ENCODE data around the gene CFD.

The CFD gene

DNA sequence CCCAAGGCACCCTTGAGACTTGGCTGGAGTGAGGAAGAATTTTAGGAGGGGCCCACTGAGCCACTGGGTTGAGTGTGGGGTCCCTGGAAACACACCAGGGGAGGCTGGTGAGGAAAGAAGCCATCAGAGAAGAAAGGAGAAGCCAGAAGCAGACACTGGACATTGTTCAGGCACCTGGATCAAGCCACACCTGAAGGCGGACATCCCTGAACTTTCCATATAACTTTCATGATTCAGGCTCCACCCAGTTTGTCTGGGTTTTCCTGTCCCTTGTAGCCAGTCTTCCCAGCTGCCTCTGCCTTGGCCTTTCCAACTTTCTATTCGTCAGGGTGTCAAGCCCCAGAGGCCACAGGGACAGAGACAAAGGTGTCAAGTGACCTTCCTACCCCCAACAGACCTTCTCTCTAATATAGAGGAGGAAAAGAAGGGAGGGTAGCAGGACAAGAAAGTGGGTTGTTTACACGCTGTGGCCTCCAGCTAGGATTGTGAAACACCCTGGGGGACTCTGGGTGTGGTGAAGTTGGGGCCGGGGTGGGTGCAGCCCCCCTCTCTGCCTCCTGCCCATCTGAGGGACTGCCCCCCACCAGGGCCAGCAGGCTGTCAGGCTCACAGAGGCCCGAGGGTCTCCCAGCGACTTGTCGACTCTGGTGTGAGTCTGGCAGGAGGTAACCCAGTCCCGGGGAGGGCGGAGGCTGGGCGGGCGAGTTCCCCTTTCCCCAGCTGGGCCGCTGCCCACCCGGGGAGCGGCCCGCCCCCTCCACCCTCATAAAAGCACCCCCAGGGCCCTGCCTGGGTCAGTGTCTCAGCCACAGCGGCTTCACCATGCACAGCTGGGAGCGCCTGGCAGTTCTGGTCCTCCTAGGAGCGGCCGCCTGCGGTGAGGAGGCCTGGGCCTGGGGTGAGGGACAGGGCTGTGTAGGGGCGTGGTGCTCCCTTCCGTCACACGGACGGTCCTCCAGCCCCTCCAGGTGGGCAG, at the start of gene CFD:
Gene CFD, plus strand, starts transcription at position 797 of the 976 bp plus-strand sequence. Its CDS starts 26 bp downstream, at position 823.
- TF ChIP-seq POLR2A (IDR thresholded peaks at IDR 0.05; ENCODE audit: low read depth, low read length) = no peak
- no peak for FAIRE-seq
- no peak for DNase-seq (ENCODE audit: insufficient read length, low spot score)

DNA sequence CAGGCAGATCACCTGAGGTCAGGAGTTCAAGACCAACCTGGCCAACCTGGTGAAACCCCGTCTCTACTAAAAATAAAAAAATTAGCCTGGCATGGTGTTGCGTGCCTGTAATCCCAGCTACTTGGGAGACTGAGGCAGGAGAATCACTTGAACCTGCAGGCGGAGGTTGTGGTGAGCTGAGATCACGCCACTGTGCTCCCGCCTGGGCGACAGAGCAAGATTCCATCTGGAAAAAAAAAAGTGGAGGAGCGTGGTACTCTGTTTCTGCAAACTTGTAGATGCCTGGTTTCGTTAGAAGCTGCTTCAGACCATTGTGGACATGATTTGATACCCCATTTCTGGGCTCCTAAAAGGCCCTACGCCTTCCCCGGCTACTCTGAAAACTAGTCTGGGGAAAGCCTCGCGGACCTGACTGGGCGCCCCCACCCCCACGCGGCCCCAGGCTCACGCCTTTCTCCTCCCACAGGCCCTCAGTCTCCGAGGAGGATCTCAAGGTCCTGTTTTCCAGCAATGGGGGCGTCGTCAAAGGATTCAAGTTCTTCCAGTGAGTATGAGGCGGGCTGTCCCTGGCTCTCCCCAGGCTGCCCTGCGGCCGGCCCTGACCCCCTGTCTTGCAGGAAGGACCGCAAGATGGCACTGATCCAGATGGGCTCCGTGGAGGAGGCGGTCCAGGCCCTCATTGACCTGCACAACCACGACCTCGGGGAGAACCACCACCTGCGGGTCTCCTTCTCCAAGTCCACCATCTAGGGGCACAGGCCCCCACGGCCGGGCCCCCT, 49.2 kb upstream of the CFD start:
- no peak for TF ChIP-seq POLR2A (IDR thresholded peaks at IDR 0.05; ENCODE audit: low read depth, low read length)
- FAIRE-seq (no peak), DNase-seq (ENCODE audit: insufficient read length, low spot score) (peak; percentile 18)

DNA sequence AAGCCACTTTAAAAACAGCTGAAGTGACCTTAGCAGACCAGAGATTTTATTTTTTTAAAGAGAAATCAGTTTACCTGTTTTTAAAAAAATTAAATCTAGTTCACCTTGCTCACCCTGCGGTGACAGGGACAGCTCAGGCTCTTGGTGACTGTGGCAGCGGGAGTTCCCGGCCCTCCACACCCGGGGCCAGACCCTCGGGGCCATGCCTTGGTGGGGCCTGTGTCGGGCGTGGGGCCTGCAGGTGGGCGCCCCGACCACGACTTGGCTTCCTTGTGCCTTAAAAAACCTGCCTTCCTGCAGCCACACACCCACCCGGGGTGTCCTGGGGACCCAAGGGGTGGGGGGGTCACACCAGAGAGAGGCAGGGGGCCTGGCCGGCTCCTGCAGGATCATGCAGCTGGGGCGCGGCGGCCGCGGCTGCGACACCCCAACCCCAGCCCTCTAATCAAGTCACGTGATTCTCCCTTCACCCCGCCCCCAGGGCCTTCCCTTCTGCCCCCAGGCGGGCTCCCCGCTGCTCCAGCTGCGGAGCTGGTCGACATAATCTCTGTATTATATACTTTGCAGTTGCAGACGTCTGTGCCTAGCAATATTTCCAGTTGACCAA, 48.5 kb upstream of the CFD start:
- TF ChIP-seq POLR2A (IDR thresholded peaks at IDR 0.05; ENCODE audit: low read depth, low read length) = no peak
- DNase-seq (ENCODE audit: insufficient read length, low spot score) (no peak), FAIRE-seq (no peak)

DNA sequence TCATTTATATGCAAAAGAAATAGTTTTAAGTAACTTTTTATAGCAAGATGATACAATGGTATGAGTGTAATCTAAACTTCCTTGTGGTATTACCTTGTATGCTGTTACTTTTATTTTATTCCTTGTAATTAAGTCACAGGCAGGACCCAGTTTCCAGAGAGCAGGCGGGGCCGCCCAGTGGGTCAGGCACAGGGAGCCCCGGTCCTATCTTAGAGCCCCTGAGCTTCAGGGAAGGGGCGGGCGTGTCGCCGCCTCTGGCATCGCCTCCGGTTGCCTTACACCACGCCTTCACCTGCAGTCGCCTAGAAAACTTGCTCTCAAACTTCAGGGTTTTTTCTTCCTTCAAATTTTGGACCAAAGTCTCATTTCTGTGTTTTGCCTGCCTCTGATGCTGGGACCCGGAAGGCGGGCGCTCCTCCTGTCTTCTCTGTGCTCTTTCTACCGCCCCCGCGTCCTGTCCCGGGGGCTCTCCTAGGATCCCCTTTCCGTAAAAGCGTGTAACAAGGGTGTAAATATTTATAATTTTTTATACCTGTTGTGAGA, 47.9 kb upstream of the CFD start:
- FAIRE-seq = no peak
- DNase-seq (ENCODE audit: insufficient read length, low spot score) = no peak
- no peak for TF ChIP-seq POLR2A (IDR thresholded peaks at IDR 0.05; ENCODE audit: low read depth, low read length)

DNA sequence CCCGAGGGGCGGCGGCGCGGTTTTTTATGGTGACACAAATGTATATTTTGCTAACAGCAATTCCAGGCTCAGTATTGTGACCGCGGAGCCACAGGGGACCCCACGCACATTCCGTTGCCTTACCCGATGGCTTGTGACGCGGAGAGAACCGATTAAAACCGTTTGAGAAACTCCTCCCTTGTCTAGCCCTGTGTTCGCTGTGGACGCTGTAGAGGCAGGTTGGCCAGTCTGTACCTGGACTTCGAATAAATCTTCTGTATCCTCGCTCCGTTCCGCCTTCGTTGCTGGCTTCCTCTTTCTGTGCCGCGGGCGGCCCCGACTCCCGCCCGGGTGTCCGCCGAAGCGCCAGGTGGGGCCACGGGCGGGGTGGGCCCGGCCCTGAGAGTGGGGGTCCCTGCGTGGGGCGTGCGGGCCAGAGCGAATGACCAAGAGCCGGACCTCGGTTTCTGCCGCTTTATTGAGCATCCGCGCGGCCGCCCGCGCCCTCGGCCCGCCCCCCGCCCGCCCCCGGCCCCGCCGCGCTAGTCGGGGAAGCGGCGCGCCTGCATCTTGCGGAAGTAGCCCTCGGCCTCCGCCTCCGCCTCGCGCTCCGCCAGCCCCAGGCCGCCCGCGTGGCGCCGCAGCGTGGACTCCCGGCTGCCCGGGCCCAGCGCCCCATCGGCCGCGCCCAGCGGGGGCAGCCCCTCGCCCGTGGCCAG, 47.3 kb upstream of the CFD start:
- no peak for TF ChIP-seq POLR2A (IDR thresholded peaks at IDR 0.05; ENCODE audit: low read depth, low read length)
- DNase-seq (ENCODE audit: insufficient read length, low spot score) = no peak

DNA sequence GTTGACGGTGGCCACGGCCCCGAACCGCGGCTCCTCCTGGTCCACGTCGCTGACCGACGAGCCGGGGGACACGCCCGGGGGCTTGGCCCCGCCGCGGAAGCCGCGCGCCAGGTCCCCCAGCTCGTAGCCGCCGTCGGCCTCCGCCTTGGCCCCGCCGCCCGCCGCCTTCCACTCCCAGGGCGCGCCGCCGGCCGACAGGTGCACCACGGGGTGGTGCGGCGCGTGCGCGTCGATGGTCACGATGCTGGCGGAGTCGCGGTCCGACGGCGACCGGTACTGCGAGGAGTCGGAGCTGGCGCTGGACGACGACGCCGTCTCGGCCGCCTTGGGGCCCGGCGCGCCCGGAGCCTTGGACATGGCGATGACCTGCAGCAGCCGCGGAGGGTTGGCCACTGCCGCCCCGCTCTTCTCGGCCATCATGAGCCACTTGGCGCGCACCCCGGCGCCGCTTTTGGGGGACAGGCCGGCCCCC, 46.7 kb upstream of the CFD start:
- DNase-seq (ENCODE audit: insufficient read length, low spot score) (no peak), FAIRE-seq (no peak)
- no peak for TF ChIP-seq POLR2A (IDR thresholded peaks at IDR 0.05; ENCODE audit: low read depth, low read length)

More for the DNA sequence above, 47.3 kb upstream of the CFD start:
- no peak for FAIRE-seq

DNA sequence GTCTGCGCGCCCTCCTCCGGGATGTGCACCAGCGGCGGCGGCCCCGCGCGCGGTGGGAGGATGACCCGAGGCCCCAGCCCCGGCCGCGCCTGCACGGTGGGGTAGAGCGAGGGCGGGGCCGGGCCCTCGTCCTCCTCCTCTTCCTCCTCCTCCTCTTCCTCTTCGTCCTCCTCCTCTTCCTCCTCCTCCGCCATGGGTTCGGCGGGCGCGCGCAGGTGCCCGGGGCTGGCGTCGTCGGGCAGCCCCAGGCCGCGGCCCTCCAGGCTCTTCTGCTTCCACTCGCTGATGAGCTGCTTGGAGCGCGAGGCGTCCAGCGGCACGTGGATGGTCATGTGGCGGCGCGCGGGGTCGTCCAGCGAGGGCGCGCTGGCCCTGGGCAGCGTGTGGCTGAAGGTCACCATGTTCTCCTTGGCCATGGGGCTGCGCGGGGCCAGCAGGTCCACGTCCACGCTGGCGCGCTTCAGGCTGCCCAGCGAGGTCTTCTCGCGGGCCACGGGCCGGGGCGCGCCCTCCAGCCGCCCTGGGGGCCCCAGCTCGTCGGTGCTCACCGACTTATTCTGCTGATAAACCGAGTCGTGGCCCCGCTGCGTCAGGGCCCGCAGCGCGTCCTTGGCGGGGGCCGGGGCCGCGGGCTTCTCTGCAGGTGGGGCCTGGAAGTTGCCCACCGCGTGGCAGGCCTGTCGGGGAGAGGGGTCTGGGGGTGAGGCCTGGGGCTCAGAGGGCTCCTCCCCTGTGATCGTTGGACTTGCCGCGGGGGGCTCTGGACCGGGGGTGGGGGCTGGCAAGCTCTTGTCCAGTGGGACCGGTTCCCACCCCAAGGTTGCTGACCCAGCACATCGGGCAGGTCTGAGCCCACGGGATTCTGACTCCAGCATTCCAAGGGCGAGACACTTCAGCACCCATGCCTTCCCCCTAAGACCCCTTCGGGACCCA, 46.0 kb upstream of the CFD start:
- no peak for TF ChIP-seq POLR2A (IDR thresholded peaks at IDR 0.05; ENCODE audit: low read depth, low read length)
- FAIRE-seq (no peak), DNase-seq (ENCODE audit: insufficient read length, low spot score) (no peak)

DNA sequence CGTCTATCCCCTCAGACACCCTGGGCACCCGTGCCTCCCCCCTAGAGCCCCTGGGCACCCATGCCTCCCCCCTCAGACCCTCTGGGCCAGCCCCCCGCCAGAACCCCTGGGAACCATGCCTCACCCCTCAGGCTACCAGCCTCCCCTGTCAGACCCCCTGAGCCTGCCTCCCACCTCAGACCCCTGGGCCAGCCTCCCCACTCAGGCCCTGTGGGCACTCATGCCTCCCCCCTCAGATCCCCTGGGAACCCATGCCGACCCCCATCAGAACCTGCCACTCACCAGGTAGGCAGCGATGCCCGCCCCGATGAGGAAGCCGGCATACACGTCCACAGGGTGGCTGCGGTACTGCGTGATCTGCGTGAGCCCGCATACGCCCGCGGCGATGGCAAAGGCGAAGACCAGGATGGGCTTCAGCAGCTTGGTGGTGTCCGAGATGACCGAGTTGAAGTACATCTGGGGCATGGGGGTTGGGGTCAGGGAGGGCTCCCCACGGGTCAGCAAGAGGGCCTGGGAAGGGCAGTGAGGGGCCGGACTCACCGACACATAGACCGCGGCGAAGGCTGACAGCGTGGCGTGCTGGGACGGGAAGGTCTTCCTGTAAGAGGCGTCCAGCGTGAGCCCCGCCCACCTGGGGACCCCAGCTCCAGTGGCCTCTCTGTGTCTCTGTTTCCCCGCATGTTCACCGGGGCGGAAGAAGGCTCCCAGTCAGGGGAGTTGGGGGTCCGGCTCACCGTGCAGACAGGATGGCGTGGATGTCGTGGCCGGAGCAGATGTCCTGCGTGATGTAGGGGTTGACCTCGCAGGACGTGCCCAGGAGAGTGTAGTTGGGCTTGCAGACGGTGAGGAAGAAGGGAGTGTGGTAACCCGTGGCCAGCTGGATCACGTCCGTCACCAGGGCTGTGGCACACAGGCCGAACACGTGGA, 45.0 kb upstream of the CFD start:
- TF ChIP-seq POLR2A (IDR thresholded peaks at IDR 0.05; ENCODE audit: low read depth, low read length) = no peak
- peak; percentile 17 for DNase-seq (ENCODE audit: insufficient read length, low spot score)
- no peak for FAIRE-seq

DNA sequence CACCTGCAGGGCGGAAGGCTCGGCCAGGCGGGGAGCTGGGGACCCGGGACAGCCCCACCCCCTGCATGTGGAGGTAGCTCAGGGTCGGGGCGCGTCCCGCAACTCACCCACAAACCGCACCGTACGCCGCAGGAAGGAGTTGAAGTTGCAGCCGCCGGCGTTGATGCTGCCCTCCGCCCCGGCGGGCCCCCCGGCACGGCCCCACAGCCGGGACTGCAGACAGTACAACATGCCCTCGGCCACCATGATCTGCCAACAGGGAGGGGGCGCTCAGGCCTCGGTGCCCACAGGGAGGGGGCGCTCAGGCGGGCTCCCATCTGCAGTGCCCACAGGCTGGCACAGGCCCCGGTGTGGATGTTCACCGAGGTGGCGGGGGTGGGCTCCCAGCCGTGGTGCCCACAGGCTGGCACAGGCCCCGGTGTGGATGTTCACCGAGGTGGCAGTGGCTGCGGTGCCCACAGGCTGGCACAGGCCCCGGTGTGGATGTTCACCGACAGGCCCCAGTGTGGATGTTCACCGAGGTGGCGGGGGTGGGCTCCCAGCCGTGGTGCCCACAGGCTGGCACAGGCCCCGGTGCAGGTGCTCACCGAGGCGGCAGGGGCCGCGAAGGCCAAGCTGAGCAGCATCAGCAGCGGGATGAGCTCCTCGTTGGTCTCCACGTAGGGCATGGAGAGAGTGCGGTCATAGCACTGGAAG, 44.2 kb upstream of the CFD start:
- no peak for TF ChIP-seq POLR2A (IDR thresholded peaks at IDR 0.05; ENCODE audit: low read depth, low read length)
- no peak for FAIRE-seq
- DNase-seq (ENCODE audit: insufficient read length, low spot score) = no peak

DNA sequence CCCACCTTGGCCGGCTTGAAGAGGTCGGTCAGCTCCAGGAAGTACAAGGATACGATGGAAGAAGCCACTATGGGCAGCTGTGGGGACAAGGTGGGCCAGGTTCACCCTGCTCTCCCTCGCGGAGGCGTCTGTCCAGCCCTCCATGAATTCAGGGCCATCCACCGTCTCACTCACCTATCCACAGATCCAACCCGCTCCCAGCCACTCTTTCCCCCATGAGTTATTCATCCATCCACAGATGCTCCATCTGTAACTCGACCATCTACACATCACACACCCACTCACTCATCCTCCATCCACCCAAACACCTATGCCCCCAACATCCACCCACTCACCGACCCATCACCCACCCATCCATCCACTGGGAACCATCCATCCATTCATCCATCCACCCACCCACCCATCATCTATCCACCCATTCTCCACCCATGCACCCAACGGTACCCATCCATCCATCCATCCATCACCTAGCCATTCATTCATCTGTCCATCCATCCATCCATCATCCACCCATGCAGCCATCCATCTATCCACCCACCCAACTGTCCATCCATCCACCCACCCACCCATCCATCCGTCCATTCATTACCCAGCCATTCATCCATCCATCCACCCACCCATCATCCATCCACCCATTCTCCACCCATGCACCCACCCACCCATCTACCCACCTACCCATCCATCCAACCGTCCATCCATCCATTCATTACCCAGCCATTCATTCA, 43.5 kb upstream of the CFD start:
- FAIRE-seq = no peak
- DNase-seq (ENCODE audit: insufficient read length, low spot score) = peak; percentile 33

More for the DNA sequence above, 43.5 kb upstream of the CFD start:
- no peak for TF ChIP-seq POLR2A (IDR thresholded peaks at IDR 0.05; ENCODE audit: low read depth, low read length)

Data from H54 (cell line).